OCI-M1 (cell line): ENCODE results near the gene PDE4B.

Experiments
- DNase-seq: peaks from one replicate; lab custom pipeline; 2025; lab: John Stamatoyannopoulos, UW

Gene PDE4B

GRCh38 chr1:66182551-66183178 is 390.0 kb downstream of the PDE4B start:
- DNase-seq = no peak

GRCh38 chr1:66183400-66183799 is 390.7 kb downstream of the PDE4B start:
- no peak for DNase-seq

DNA sequence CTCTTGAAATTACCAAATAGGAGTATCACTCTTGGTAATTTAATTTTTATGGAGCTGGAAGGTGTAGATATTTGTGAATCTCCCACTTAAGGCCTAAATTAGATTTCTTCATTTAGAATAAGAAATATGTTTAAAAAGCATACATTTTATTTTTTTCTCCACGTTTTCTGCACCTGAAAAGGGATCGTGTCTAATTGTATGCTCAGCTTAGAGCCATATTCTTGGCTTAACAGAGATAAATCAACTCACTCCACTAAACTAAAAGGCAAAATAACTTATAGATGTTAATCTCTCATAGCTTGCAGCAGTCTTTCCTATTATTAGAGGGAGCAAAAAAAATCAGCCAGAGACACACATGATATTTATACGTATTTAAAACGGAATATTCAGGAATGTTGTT is 404.4 kb downstream of the PDE4B start:
- DNase-seq = no peak

DNA sequence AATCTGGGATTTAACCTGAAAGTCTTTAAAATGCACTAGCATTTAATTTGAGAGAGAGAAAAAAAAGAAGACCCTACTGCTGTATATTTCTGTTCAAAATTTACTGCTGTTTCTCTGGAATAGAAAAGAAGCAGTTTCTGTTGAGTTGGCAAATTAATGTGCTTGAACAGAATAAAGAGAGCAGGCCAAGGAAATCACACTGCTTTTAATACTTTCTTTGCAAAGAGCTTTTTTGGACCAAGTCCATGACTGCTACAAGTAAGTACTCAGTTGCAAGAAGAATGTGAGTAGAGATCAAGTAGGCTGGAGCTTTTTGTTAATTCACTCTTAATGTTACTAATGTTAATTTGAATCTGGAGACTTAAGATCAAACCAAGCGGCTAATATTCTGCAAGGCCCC is 405.1 kb downstream of the PDE4B start:
- DNase-seq = no peak

GRCh38 chr1:66206563-66207144 is 414.0 kb downstream of the PDE4B start:
- no peak for DNase-seq

- no peak for DNase-seq
Measured at GRCh38 chr1:66207484-66207883, 414.8 kb downstream of the PDE4B start.

DNA sequence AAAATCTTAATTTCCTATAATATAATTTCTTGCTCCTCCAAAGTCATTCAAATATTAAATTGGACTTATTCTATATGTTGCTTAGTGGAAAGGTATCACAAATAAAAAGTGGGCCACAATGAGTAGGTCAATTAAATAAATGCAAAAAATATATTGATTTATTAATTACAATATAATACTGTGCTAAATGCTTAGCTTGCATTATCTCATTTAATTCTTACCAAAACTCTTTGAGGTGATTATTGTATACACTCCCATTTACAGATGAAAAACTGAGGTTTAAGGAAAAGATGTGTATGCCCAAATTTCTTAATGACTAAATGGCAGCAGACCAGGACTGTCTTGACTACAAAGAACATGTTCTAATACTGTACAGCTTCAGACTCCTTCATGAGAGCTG is 415.9 kb downstream of the PDE4B start:
- DNase-seq = no peak

- no peak for DNase-seq
Measured at GRCh38 chr1:66210635-66211244, 418.0 kb downstream of the PDE4B start.

- DNase-seq = no peak
Measured at GRCh38 chr1:66211521-66211920, 418.8 kb downstream of the PDE4B start.

- DNase-seq = no peak
Measured at GRCh38 chr1:66213491-66213890, 420.8 kb downstream of the PDE4B start.

DNA sequence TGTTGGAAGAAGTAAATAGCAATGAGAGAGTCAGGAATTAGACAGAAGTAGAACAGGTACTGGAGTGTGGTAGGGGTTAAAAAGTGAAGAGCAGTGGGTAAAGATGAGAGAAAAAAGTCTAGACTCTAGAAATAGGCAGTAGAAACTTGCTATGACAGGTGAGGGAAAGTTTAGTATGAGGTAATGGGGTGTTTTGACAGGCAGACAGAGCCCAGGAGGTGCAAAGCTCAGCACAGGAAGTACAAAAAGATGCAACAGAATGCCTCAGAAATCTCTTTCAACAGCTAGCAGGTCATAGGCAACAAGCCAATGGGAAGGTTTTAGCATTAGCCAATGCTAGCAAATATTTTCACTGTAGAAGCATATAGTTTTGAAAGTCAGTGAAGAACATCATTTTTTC is 422.2 kb downstream of the PDE4B start:
- DNase-seq = no peak

- no peak for DNase-seq
Measured at GRCh38 chr1:66217021-66217420, 424.3 kb downstream of the PDE4B start.

GRCh38 chr1:66217561-66217960 is 424.9 kb downstream of the PDE4B start:
- no peak for DNase-seq

DNA sequence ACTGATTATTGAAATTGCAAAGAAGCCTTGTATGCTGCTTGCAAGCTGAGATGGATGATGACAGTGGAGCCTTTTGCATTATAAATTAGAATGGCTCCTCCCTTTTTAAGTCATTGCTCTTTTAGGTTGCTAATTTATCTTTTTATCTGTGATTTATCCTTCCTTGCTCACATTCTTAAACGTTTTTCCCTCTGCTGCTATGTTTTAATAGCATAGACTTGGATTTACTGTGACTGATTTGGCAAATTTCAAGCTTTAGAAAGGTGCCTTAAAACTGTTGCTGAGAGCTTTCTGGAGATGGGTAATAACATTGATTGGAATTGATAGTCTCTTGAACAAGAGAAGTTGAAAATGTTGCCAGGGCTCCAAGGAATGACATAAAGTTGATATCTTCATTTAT is 427.8 kb downstream of the PDE4B start:
- no peak for DNase-seq

- DNase-seq = no peak
Measured at GRCh38 chr1:66223681-66224080, 431.0 kb downstream of the PDE4B start.

- DNase-seq = no peak
Measured at GRCh38 chr1:66226985-66227384, 434.3 kb downstream of the PDE4B start.

DNA sequence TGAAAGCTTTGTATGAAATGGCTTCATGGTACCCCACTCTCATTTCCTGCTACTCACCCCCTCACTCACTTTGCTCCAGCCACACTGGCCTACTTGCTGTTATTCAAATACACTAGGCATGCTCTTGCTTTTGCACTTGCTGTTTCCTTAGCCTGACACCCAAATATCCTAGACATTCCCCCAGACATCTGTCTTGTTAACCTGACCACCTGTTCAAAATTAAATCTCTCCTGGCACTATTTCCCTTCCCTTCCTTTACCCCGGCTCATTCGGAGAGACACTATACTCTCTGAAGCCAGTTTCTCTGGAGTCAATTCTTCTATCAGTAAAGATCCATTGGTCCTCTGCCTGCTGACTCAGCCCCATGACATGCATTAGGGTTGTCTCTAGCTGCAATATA is 435.3 kb downstream of the PDE4B start:
- DNase-seq = no peak

- DNase-seq = no peak
Measured at GRCh38 chr1:66231217-66231616, 438.5 kb downstream of the PDE4B start.

- DNase-seq = no peak
Measured at GRCh38 chr1:66231681-66232463, 439.2 kb downstream of the PDE4B start.

GRCh38 chr1:66237042-66237441 is 444.3 kb downstream of the PDE4B start:
- no peak for DNase-seq

- no peak for DNase-seq
Measured at GRCh38 chr1:66237722-66238479, 445.2 kb downstream of the PDE4B start.

DNA sequence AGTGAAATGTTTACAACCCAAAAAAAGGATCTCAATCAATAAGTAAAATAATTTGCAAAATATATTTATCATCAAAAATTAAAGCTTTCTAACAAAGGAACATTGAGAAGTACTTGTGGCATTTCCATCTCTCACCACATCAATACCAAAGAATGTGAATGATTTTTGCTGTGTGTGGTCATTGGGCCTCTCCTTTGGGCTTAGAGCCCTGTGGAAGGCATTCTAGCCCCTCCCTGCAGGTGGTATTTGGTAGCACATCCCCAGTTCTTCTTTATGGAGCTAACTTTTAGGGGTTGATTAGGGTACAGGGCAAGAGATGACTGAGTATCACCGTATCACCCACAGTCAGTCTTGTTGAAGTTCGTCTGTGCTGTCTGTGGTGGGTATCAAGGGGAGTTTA is 447.1 kb downstream of the PDE4B start:
- no peak for DNase-seq
